Tibial nerve (tissue), 4 donors: Measurements from ENCODE around the gene PSMC1.

ENCODE experiments used
- EP300 ChIP-seq, 2 donors: sonication (generic); formaldehyde crosslinking; IDR thresholded peaks; one replicate each; pipeline ENCODE4 v1.6.1; 2017; ENCODE audit warnings: antibody characterized with exemption in 2 of 2, mild to moderate bottlenecking in 1 of 2
- TF ChIP-seq, protein P1 (sequence below), 5 experiments: fragments of 200-600 bp in 3 of 5; fragments of 450-650 bp in 2 of 5; sonication (generic) in 3 of 5; IDR thresholded peaks; one replicate each; pipeline ENCODE4 v1.5.1; 2016 to 2019; ENCODE audit warnings: antibody characterized with exemption in 5 of 5, mild to moderate bottlenecking in 3 of 5, moderate library complexity in 2 of 5

DNA sequence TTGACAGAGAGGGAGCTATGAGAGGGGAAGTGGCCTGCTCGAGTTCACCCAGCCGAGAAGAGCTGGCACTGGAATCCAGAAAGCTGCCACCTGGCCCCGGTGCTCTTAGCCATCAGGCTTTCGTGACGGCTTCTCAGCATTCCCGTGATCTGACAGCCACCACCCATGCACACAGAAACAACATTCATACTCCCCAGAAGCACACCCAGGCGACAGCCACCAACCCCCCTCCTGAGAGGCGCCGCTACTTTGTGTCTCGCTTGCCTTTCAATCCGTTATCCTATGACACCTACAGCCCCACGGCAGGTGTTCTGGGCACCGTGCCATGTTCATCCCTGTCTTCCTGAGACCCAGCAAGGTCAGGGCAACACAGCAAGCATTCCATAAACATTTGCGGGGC, 31.4 kb downstream of the PSMC1 start:
- TF ChIP-seq, protein P1, sequence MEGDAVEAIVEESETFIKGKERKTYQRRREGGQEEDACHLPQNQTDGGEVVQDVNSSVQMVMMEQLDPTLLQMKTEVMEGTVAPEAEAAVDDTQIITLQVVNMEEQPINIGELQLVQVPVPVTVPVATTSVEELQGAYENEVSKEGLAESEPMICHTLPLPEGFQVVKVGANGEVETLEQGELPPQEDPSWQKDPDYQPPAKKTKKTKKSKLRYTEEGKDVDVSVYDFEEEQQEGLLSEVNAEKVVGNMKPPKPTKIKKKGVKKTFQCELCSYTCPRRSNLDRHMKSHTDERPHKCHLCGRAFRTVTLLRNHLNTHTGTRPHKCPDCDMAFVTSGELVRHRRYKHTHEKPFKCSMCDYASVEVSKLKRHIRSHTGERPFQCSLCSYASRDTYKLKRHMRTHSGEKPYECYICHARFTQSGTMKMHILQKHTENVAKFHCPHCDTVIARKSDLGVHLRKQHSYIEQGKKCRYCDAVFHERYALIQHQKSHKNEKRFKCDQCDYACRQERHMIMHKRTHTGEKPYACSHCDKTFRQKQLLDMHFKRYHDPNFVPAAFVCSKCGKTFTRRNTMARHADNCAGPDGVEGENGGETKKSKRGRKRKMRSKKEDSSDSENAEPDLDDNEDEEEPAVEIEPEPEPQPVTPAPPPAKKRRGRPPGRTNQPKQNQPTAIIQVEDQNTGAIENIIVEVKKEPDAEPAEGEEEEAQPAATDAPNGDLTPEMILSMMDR (IDR thresholded peaks at IDR 0.05) = no peak
- TF ChIP-seq EP300 (IDR thresholded peaks at IDR 0.05) = no peak
